Measurements from ENCODE around the gene PTPRG.

The PTPRG gene

GRCh38 chr3:62237286-62237948 lies 676.0 kb downstream of the PTPRG start:
- no peak for DNase-seq (ENCODE audit: low spot score)

- peak; percentile 2 for DNase-seq (ENCODE audit: low spot score)
Observed at GRCh38 chr3:62238003-62238402, 676.6 kb downstream of the PTPRG start.

GRCh38 chr3:62238431-62238830 lies 677.1 kb downstream of the PTPRG start:
- DNase-seq (ENCODE audit: low spot score) = no peak

GRCh38 chr3:62241279-62241678 lies 679.9 kb downstream of the PTPRG start:
- DNase-seq (ENCODE audit: low spot score) = no peak

- DNase-seq (ENCODE audit: low spot score) = no peak
Observed at GRCh38 chr3:62242831-62243509, 681.6 kb downstream of the PTPRG start.

GRCh38 chr3:62246094-62246493 lies 684.7 kb downstream of the PTPRG start:
- no peak for DNase-seq (ENCODE audit: low spot score)

- no peak for DNase-seq (ENCODE audit: low spot score)
Observed at GRCh38 chr3:62246985-62247384, 685.6 kb downstream of the PTPRG start.

- DNase-seq (ENCODE audit: low spot score) = no peak
Observed at GRCh38 chr3:62248734-62249483, 687.5 kb downstream of the PTPRG start.

GRCh38 chr3:62249484-62249776 lies 688.1 kb downstream of the PTPRG start:
- no peak for DNase-seq (ENCODE audit: low spot score)

GRCh38 chr3:62249855-62250543 lies 688.6 kb downstream of the PTPRG start:
- no peak for DNase-seq (ENCODE audit: low spot score)

- DNase-seq (ENCODE audit: low spot score) = no peak
Observed at GRCh38 chr3:62252438-62253157, 691.2 kb downstream of the PTPRG start.

- DNase-seq (ENCODE audit: low spot score) = no peak
Observed at GRCh38 chr3:62253971-62254370, 692.6 kb downstream of the PTPRG start.

GRCh38 chr3:62255758-62256157 lies 694.4 kb downstream of the PTPRG start:
- DNase-seq (ENCODE audit: low spot score) = no peak

- DNase-seq (ENCODE audit: low spot score) = no peak
Observed at GRCh38 chr3:62259924-62260323, 698.6 kb downstream of the PTPRG start.

GRCh38 chr3:62260655-62261054 lies 699.3 kb downstream of the PTPRG start:
- no peak for DNase-seq (ENCODE audit: low spot score)

GRCh38 chr3:62261121-62261520 lies 699.8 kb downstream of the PTPRG start:
- no peak for DNase-seq (ENCODE audit: low spot score)

- DNase-seq (ENCODE audit: low spot score) = no peak
Observed at GRCh38 chr3:62261736-62262135, 700.4 kb downstream of the PTPRG start.

GRCh38 chr3:62265528-62265927 lies 704.2 kb downstream of the PTPRG start:
- DNase-seq (ENCODE audit: low spot score) = no peak

GRCh38 chr3:62266668-62267283 lies 705.4 kb downstream of the PTPRG start:
- no peak for DNase-seq (ENCODE audit: low spot score)

GRCh38 chr3:62276658-62277180 lies 715.3 kb downstream of the PTPRG start:
- DNase-seq (ENCODE audit: low spot score) = no peak

- DNase-seq (ENCODE audit: low spot score) = no peak
Observed at GRCh38 chr3:62277450-62277849, 716.1 kb downstream of the PTPRG start.

Data from activated CD4-positive, alpha-beta T cell treated with anti-CD3 and anti-CD28 coated beads, Interleukin-2, Interleukin-4, amounts not matched to agents 100 ng/mL and 50 ng/mL, durations not matched to agents 16 hours and 8 hours (primary cell).